Measurements from ENCODE around the gene ZBTB37. TPM values are rescaled to one million over a fixed set of nuclear protein-coding genes. Genes with fewer than 3 reads are reported as not detected.
A peak's percentile ranks its signal among the peaks of the same experiment; 100 is the strongest.

The ZBTB37 gene
- total and polyA plus RNA-seq, 9 of the 15 experiments (the other 6 are each of a cell fraction or from before 2014, with no cell fraction given) = 1.3 to 13.9 (median 5.4) TPM

DNA sequence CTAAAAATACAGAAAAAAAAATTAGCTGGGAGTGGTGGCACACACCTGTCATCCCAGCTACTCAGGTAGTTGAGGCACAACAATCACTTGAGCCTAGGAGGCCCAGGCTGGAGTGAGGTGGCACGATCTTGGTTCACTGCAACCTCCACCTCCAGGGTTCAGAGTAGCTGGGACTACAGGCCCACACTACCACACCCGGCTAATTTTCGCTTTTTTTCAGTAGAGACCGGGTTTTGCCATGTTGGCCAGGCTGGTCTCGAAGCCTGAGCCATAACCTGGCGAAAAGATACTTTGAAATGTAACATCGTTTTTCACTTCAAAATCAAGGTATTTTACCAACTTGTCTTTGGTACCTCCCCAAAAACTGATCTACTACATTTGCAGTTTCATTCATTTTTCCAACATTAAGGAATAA, 6.4 kb upstream of the ZBTB37 start (continued):
- TF ChIP-seq, protein P1, sequence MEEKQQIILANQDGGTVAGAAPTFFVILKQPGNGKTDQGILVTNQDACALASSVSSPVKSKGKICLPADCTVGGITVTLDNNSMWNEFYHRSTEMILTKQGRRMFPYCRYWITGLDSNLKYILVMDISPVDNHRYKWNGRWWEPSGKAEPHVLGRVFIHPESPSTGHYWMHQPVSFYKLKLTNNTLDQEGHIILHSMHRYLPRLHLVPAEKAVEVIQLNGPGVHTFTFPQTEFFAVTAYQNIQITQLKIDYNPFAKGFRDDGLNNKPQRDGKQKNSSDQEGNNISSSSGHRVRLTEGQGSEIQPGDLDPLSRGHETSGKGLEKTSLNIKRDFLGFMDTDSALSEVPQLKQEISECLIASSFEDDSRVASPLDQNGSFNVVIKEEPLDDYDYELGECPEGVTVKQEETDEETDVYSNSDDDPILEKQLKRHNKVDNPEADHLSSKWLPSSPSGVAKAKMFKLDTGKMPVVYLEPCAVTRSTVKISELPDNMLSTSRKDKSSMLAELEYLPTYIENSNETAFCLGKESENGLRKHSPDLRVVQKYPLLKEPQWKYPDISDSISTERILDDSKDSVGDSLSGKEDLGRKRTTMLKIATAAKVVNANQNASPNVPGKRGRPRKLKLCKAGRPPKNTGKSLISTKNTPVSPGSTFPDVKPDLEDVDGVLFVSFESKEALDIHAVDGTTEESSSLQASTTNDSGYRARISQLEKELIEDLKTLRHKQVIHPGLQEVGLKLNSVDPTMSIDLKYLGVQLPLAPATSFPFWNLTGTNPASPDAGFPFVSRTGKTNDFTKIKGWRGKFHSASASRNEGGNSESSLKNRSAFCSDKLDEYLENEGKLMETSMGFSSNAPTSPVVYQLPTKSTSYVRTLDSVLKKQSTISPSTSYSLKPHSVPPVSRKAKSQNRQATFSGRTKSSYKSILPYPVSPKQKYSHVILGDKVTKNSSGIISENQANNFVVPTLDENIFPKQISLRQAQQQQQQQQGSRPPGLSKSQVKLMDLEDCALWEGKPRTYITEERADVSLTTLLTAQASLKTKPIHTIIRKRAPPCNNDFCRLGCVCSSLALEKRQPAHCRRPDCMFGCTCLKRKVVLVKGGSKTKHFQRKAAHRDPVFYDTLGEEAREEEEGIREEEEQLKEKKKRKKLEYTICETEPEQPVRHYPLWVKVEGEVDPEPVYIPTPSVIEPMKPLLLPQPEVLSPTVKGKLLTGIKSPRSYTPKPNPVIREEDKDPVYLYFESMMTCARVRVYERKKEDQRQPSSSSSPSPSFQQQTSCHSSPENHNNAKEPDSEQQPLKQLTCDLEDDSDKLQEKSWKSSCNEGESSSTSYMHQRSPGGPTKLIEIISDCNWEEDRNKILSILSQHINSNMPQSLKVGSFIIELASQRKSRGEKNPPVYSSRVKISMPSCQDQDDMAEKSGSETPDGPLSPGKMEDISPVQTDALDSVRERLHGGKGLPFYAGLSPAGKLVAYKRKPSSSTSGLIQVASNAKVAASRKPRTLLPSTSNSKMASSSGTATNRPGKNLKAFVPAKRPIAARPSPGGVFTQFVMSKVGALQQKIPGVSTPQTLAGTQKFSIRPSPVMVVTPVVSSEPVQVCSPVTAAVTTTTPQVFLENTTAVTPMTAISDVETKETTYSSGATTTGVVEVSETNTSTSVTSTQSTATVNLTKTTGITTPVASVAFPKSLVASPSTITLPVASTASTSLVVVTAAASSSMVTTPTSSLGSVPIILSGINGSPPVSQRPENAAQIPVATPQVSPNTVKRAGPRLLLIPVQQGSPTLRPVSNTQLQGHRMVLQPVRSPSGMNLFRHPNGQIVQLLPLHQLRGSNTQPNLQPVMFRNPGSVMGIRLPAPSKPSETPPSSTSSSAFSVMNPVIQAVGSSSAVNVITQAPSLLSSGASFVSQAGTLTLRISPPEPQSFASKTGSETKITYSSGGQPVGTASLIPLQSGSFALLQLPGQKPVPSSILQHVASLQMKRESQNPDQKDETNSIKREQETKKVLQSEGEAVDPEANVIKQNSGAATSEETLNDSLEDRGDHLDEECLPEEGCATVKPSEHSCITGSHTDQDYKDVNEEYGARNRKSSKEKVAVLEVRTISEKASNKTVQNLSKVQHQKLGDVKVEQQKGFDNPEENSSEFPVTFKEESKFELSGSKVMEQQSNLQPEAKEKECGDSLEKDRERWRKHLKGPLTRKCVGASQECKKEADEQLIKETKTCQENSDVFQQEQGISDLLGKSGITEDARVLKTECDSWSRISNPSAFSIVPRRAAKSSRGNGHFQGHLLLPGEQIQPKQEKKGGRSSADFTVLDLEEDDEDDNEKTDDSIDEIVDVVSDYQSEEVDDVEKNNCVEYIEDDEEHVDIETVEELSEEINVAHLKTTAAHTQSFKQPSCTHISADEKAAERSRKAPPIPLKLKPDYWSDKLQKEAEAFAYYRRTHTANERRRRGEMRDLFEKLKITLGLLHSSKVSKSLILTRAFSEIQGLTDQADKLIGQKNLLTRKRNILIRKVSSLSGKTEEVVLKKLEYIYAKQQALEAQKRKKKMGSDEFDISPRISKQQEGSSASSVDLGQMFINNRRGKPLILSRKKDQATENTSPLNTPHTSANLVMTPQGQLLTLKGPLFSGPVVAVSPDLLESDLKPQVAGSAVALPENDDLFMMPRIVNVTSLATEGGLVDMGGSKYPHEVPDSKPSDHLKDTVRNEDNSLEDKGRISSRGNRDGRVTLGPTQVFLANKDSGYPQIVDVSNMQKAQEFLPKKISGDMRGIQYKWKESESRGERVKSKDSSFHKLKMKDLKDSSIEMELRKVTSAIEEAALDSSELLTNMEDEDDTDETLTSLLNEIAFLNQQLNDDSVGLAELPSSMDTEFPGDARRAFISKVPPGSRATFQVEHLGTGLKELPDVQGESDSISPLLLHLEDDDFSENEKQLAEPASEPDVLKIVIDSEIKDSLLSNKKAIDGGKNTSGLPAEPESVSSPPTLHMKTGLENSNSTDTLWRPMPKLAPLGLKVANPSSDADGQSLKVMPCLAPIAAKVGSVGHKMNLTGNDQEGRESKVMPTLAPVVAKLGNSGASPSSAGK (IDR thresholded peaks at IDR 0.05) = no peak
- 0 out of 2 replicates have a peak, but pooled peaks have one; percentile 77 for TF ChIP-seq CAMTA2 (CRISPR knock-in tag; conservative IDR thresholded peaks at IDR 0.05)
- TF ChIP-seq, protein P2, sequence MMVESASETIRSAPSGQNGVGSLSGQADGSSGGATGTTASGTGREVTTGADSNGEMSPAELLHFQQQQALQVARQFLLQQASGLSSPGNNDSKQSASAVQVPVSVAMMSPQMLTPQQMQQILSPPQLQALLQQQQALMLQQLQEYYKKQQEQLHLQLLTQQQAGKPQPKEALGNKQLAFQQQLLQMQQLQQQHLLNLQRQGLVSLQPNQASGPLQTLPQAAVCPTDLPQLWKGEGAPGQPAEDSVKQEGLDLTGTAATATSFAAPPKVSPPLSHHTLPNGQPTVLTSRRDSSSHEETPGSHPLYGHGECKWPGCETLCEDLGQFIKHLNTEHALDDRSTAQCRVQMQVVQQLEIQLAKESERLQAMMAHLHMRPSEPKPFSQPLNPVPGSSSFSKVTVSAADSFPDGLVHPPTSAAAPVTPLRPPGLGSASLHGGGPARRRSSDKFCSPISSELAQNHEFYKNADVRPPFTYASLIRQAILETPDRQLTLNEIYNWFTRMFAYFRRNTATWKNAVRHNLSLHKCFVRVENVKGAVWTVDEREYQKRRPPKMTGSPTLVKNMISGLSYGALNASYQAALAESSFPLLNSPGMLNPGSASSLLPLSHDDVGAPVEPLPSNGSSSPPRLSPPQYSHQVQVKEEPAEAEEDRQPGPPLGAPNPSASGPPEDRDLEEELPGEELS (CRISPR knock-in tag; IDR thresholded peaks at IDR 0.05; ENCODE audit: borderline replicate concordance) = no peak
- no peak for TF ChIP-seq ZNF143 (CRISPR knock-in tag; IDR thresholded peaks at IDR 0.05)
- no peak; the same call in 1 of the 2 replicates for TF ChIP-seq MXI1 (IDR thresholded peaks at IDR 0.05; ENCODE audit: low read depth, low read length)
- TF ChIP-seq, protein P3, sequence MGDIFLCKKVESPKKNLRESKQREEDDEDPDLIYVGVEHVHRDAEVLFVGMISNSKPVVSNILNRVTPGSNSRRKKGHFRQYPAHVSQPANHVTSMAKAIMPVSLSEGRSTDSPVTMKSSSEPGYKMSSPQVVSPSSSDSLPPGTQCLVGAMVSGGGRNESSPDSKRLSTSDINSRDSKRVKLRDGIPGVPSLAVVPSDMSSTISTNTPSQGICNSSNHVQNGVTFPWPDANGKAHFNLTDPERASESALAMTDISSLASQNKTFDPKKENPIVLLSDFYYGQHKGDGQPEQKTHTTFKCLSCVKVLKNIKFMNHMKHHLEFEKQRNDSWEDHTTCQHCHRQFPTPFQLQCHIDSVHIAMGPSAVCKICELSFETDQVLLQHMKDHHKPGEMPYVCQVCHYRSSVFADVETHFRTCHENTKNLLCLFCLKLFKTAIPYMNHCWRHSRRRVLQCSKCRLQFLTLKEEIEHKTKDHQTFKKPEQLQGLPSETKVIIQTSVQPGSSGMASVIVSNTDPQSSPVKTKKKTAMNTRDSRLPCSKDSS (IDR thresholded peaks at IDR 0.05; ENCODE audit: low read depth, partially characterized antibody) = no peak
- no peak for TF ChIP-seq MBD2 (IDR thresholded peaks at IDR 0.05; ENCODE audit: borderline replicate concordance, low read depth)
- peak in 1 of 2 experiments; percentile 18; a peak in 1 of 4 replicates for TF ChIP-seq SIN3A (IDR thresholded peaks at IDR 0.05; ENCODE audit: borderline replicate concordance in 2 of 2, control insufficient read depth in 1 of 2, low read depth in 2 of 2, low read length in 2 of 2)
- TF ChIP-seq TFAM (CRISPR knock-in tag; conservative IDR thresholded peaks at IDR 0.05) = no peak
- TF ChIP-seq KHSRP (IDR thresholded peaks at IDR 0.05) = no peak
- TF ChIP-seq ETV1 (tag; conservative IDR thresholded peaks at IDR 0.05; ENCODE audit: low read depth) = no peak
- TF ChIP-seq SAP30 (IDR thresholded peaks at IDR 0.05; ENCODE audit: borderline replicate concordance, insufficient read depth, low read depth, low read length, poor library complexity, severe bottlenecking) = no peak
- no peak for TF ChIP-seq GABPB2 (CRISPR knock-in tag; conservative IDR thresholded peaks at IDR 0.05)

Measured in K562 (cell line).